Fibroblast of skin of scalp (primary cell): ENCODE measurements around the gene NEIL3. TPM values are rescaled to one million over a fixed set of nuclear protein-coding genes. Genes with fewer than 3 reads are reported as not detected.

Source experiments
- DNase-seq: peaks from one replicate; pipeline ENCODE4 v3.0.0-alpha.2; 2013
- polyA plus RNA-seq, 2 experiments: library from polyadenylated mRNA; unstranded; fragments of 120-200 nt; gene quantifications; one replicate each; pipeline ENCODE4 v1.2.1, GENCODE V29; 2013; ENCODE audit not compliant: insufficient read length in 2 of 2

Gene NEIL3
- 3.5 TPM for polyA plus RNA-seq (2013, experiment 1 of 2; ENCODE audit: insufficient read length)
- 4.1 TPM for polyA plus RNA-seq (2013, experiment 2 of 2; ENCODE audit: insufficient read length)

- DNase-seq = peak; percentile 90
These were observed at the start of gene NEIL3 for GRCh38 chr4:177309522-177310371. TSS of gene NEIL3 (plus strand) at chr4:177309874. CDS start at chr4:177309954, 80 bp downstream.

- no peak for DNase-seq
These were observed 45.9 kb upstream of the NEIL3 start for GRCh38 chr4:177263818-177264217.

DNA sequence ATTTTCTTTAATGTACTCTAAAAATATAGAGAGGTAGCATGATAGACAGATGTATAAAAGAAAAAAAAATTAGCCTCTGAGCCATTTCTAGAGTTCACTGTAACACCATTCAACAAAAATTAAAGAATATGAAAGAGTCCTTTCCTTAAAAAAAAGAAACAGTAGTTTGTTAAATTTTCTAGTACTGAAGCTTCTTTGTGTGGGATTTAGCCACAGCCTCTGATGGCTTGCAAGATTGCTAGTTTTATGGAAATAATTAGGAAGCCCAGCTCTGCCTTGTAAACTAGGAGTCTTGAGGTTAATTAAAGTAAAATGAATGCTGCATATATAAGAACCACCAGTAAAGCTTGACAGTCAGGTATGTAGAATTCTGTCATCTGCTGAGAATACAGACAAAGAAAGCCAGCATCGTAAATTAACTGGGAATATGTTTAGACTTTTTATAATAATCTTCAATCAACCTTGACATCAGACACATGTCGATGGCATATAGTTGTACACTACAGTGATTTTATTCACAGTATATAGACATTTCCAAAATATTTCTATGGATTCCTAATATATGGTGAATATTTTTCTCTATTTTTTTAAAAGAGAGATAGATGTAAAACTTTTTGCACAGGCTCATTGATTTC is 44.8 kb upstream of the NEIL3 start:
- DNase-seq = no peak

- no peak for DNase-seq
These were observed 43.9 kb upstream of the NEIL3 start for GRCh38 chr4:177265729-177266128.

DNA sequence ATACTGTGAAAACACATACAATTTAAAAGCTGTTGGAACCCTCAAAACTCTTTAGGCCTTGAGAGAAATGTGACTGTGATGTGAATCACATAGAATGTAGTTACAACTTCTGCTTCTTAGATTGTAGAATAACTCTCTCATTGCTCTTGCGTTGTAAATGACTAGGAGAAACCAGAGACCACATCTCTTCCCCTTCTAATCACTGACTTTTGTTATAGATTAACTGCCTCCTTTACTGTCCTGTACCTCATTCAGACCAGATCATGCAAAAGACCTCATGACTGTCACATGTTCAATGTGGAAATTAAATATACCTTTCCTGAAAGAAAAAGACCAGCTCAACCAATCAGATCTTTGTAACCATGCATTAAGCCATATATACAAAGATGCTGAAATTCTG is 43.2 kb upstream of the NEIL3 start:
- no peak for DNase-seq

DNA sequence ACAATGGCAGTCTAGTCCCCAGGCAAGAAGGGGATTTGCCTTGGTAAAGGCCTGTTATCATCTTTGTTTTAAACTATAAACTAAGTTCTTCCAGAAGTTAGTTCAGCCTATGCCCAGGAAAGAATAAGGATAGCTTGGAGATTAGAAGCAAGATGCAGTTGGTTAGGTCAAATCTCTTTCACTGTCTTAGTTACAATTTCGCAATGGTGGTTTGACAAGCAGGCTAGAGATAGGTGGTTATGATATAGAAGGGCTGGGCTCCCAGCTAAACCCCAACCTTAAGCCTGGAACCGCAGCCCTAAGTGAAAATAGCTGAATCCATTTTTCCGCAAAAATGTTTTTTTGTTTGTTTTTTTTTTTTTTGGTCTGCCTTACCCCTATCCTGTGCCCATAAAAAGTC is 41.8 kb upstream of the NEIL3 start:
- no peak for DNase-seq

- DNase-seq = peak; percentile 17
These were observed 38.6 kb upstream of the NEIL3 start for GRCh38 chr4:177271091-177271490.

GRCh38 chr4:177271915-177272766 is 37.5 kb upstream of the NEIL3 start:
- no peak for DNase-seq

DNA sequence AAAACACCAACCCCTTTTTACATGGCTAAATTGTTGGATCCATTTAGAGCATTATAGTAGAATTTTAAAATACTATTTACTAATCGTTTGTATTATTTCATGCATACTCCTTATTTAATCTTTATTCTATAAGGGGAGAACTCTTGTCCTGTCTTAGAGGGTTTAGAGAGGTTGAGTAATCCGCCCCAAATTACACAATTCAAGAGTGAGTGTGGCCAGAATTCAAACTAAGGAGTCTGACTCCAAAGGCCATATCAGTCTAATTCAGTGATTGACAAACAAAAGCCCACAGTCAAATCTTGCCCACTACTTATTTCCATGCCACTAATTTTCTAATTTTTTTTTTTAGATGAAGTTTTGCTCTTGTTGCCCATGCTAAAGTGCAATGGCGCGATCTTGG is 33.7 kb upstream of the NEIL3 start:
- DNase-seq = no peak

GRCh38 chr4:177281351-177281909 is 28.2 kb upstream of the NEIL3 start:
- DNase-seq = peak; percentile 27

GRCh38 chr4:177282284-177282835 is 27.3 kb upstream of the NEIL3 start:
- DNase-seq = no peak

DNA sequence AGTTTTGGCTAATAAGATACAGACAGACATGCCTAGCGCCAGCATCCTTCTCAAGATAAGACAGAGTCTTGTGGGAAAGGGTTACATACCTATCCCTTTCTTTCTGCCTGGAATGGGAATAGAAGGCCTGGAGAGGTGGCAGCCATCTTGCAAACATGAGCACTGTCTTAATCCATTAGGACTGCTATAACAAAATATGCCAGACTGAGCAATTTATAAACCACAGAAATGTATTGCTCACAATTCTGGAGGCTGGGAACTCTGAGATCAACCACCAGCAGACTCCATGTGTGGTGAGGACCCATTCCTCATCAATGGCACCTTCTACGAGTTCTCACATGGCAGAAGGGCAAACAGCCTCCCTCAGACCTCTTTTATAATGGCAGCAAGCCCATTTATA is 26.5 kb upstream of the NEIL3 start:
- peak; percentile 82 for DNase-seq

DNA sequence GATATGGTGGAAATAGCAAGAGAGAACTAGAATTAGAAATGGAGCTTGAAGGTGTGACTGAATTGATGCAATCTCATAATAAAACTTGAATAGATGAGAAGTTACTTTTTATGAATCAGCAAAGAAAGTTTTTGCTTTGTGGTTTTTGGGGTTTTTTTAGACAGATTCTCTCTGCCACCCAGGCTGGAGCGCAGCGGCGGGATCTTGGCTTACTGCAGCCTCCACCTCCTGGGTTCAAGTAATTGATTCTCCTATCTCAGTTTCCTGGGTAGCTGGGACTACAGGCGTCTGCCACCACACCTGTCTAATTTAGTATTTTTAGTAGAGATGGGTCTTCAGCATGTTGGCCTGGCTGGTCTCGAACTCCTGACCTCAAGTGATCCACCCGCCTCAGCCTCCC is 23.7 kb upstream of the NEIL3 start:
- no peak for DNase-seq

DNA sequence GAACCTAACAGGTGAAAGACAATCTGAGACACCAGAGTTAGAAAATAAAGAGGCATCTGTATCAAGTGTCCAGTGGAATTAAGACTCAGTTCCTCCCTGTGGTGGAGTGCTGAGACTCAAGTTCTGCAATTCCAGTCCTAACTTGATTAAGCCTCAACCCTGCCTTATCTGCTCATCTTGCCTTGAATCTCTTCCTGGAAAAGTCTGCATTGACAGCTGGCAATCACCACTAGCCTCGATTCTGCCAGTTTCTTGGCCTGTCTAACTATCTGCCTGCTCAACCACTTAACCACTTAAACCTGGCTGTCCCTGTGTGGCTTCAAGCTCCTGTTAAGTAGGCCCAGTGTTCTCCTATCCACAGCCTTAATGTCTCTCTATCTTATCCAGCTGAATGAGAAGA is 22.4 kb upstream of the NEIL3 start:
- DNase-seq = no peak

GRCh38 chr4:177288335-177288734 is 21.3 kb upstream of the NEIL3 start:
- DNase-seq = no peak

DNA sequence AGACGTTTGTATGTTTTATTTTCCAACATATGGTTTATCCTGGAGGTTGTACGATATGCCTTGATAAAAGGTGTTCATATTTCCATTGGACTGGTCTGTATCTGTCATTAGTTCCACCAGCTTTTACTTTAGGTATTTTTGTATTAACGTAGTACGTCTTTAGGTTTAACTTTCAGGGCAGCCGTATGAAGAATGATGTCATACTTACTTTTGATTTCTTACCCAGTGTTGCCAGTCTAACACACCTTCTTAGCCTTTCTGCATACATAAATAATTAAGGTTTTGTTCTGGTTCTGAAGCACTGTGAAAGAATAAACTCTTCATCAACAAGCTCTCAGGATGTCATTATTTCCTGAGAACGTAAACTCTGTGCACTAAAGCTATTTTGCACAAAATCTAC is 18.9 kb upstream of the NEIL3 start:
- DNase-seq = no peak

- DNase-seq = no peak
These were observed 17.5 kb upstream of the NEIL3 start for GRCh38 chr4:177292171-177292570.

GRCh38 chr4:177293208-177294033 is 16.3 kb upstream of the NEIL3 start:
- no peak for DNase-seq

- no peak for DNase-seq
These were observed 11.8 kb upstream of the NEIL3 start for GRCh38 chr4:177297785-177298391.

- no peak for DNase-seq
These were observed 8.5 kb upstream of the NEIL3 start for GRCh38 chr4:177301126-177301639.
